Mesodermal cell (in vitro differentiated cells): ENCODE results near the gene THOC1.
A peak's percentile ranks its signal among the peaks of the same experiment; 100 is the strongest.

Experiments used
- H3K27ac ChIP-seq: 2 replicates; pipeline ENCODE4 v1.7.0; 2013; ENCODE audit warnings: mild to moderate bottlenecking, low read depth, low read length, moderate library complexity; ENCODE audit not compliant: severe bottlenecking
- H3K36me3 ChIP-seq: 2 replicates; pipeline ENCODE4 v1.7.1; 2013; ENCODE audit warnings: mild to moderate bottlenecking, low read length, moderate library complexity; ENCODE audit not compliant: control insufficient read depth, insufficient read depth
- H3K4me1 ChIP-seq: one replicate; pipeline ENCODE4 v1.7.1; 2013; ENCODE audit warnings: mild to moderate bottlenecking, low read length; ENCODE audit not compliant: insufficient read depth, control insufficient read depth, poor library complexity, severe bottlenecking
- H3K4me3 ChIP-seq: 2 replicates; pipeline ENCODE4 v1.7.0; 2013; ENCODE audit warnings: low read length, control low read depth, mild to moderate bottlenecking; ENCODE audit not compliant: insufficient read depth, poor library complexity, severe bottlenecking; ENCODE audit errors: extremely low read depth
- H3K9me3 ChIP-seq: 2 replicates; pipeline ENCODE4 v1.7.1; 2013; ENCODE audit warnings: mild to moderate bottlenecking, low read length, moderate library complexity; ENCODE audit not compliant: control insufficient read depth
- WGBS, 2 experiments: methylation state at CpG; one replicate each; pipeline ENCODE4 v1.1.5; 2013; ENCODE audit warnings: missing lambda C conversion rate in 2 of 2; ENCODE audit not compliant: insufficient coverage in 2 of 2; 5-methylcytosine and 5-hydroxymethylcytosine counted together

THOC1 gene

DNA sequence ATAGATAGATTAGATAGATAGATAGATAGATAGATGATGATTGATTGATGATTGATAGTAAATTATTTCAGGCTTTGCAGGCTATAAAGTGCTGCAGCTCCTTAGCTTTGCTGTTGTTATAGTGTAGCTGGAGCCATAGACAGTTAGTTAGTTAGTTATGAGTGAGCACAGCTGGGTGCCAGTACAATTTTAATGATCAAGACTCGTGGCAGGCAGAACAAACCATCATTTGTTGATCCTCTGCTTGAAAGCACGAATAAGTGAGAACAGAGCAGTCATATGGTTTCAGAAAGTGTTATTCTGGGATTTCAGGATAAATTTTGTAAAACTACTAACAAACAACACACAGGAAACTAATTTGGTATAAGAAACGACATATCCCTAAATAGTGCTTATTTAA lies 53.9 kb downstream of the THOC1 start:
- no peaks in the 10 kb centered on the region for H3K9me3 ChIP-seq
- H3K27ac ChIP-seq: no peak overlapping the region
- no peaks in the 10 kb centered on the region for H3K4me1 ChIP-seq
- 93 to 100% methylated on average over 1 to 2 of the region's 3 CpGs for WGBS, 2 experiments
- H3K36me3 ChIP-seq: peaks cover 89% of the 10 kb centered on the region
- no peak overlapping the region for H3K4me3 ChIP-seq

DNA sequence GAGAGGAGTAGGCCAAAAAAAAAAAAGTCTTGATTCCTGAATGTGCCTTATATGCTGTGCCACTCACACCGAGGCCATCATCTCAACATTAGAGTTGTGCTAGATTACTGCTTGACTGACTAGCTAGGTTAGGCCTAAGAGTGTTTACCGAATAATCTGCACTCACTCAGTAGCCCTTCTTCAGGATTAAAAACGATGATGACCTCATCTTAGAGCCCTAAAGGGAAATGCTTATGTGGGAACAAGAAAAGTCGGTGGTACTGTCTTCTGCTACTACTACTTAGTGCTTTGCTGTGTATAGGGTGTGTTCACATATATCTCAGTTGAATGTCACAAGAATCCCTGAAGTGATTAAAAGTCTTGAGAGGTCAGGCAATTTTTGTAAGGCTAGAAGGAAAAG lies 54.3 kb downstream of the THOC1 start:
- no peaks in the 10 kb centered on the region for H3K4me1 ChIP-seq
- H3K36me3 ChIP-seq: peaks cover 84% of the 10 kb centered on the region
- peak overlapping the region; percentile 26 for H3K27ac ChIP-seq
- no peak overlapping the region for H3K4me3 ChIP-seq
- WGBS, 2 experiments: 93 to 100% methylated on average over 2 of the region's 4 CpGs
- H3K9me3 ChIP-seq: no peaks in the 10 kb centered on the region

DNA sequence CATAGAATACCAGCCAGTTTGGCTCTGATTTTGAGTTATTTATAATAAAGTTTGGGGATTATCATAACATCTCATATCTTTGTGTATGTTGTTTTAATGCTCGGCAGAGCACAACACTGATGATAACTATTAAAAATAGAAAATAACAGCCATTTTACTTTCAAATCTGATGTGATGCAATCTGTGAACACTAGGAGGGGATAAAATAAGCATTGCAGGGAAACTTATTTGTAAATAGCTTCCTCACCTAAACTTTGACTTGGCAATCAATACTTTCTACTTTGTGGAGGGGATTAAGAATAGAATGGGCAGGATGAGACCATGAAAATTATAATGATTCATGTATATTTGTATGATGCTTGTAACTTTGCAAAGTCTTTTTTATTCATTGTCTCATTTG lies 55.1 kb downstream of the THOC1 start:
- Histone ChIP-seq H3K4me3 (no peak overlapping the region), H3K36me3 (peaks cover 77% of the 10 kb centered on the region), H3K9me3 (no peaks in the 10 kb centered on the region), H3K4me1 (no peaks in the 10 kb centered on the region), H3K27ac (no peak overlapping the region)
- no CpG with 5 or more reads among the region's 1 CpG for WGBS, 2 experiments

DNA sequence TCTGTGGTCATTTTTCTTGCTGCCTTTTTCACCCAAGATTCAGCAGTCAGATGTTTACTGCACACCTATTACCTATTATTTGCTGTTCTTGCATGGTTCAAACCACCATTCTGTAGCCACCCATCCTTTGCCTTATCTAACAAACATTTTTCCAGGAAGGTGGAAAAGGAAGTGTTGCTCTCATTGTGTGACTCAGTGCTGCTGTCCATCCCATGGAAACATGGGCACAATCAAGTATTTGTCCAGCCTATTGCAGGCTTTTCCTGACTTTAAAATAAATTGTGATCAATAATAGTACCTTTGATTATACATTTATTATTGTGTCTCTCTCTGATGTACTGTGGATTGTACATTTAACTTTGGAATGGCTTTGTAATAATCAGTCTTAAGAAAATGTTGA lies 56.3 kb downstream of the THOC1 start:
- no peak overlapping the region for H3K27ac ChIP-seq
- peaks cover 71% of the 10 kb centered on the region for H3K36me3 ChIP-seq

DNA sequence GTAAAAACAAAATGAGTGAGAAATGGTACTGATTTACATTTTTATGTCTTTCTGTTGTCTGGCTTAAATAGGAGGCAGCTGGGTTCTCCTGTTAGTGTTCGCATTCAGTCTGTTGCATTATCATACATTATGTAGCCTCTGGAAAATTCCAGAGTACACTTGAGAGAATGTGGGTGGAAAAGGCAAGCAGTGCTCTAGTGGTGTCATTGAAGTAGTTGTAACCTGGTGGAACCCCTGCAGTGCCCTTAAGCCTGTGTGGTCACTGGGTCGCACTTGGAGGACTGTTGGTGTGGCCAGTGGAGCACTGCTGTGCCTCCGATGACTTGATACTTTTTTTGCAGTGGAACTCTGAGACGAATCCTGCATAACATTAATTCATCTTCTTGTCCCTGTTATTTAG lies 57.1 kb downstream of the THOC1 start:
- H3K4me1 ChIP-seq: no peaks in the 10 kb centered on the region
- no peaks in the 10 kb centered on the region for H3K9me3 ChIP-seq

More for the DNA sequence above, 56.3 kb downstream of the THOC1 start:
- Histone ChIP-seq H3K4me3 (no peak overlapping the region), H3K9me3 (no peaks in the 10 kb centered on the region), H3K4me1 (no peaks in the 10 kb centered on the region)

DNA sequence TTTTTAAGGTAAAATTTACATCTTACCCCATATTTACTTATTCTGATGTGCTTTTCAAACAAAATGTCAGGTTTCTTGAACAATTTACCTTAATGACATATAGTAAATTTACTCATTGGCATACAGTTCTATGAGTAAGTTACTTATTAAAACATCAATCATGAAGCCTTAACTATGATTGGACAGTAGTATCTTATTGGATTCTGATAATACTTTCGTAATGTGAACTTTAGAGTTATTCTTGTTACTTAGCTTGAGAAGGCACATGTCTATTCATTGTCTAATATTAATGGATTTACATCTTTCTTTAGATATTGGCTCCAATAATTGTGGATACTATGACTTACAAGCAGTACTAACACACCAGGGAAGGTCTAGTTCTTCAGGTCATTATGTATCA lies 57.8 kb downstream of the THOC1 start:
- Histone ChIP-seq H3K4me1 (no peaks in the 10 kb centered on the region), H3K27ac (no peak overlapping the region), H3K36me3 (peaks cover 67% of the 10 kb centered on the region), H3K9me3 (no peaks in the 10 kb centered on the region), H3K4me3 (no peak overlapping the region)
- WGBS, 2 experiments: no CpG with 5 or more reads among the region's 1 CpG

More for the DNA sequence above, 57.1 kb downstream of the THOC1 start:
- 88% methylated on average over 2 of the region's 4 CpGs; no CpG with 5 or more reads in 1 of the 2 experiments for WGBS, 2 experiments
- no peak overlapping the region for H3K4me3 ChIP-seq
- no peak overlapping the region for H3K27ac ChIP-seq
- H3K36me3 ChIP-seq: peaks cover 67% of the 10 kb centered on the region

DNA sequence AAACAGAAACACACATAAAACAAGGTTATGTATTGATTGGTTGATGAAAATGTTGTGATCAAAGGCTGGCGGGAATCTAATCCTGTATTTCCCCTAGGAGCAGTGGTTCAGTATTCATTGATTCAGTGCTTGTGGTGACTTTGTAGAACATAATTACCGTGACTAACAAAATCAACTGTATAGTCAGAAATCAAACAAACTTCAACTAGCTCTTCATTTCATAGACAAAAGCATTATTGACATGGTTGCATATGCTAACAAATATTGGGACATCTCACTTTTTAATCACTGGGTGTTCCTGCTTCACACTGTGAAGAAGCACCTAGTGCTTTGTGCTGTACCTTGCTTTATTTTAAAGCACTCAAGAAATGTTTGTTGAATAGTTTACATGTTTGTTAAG lies 68.1 kb downstream of the THOC1 start:
- no peak overlapping the region for H3K4me3 ChIP-seq

DNA sequence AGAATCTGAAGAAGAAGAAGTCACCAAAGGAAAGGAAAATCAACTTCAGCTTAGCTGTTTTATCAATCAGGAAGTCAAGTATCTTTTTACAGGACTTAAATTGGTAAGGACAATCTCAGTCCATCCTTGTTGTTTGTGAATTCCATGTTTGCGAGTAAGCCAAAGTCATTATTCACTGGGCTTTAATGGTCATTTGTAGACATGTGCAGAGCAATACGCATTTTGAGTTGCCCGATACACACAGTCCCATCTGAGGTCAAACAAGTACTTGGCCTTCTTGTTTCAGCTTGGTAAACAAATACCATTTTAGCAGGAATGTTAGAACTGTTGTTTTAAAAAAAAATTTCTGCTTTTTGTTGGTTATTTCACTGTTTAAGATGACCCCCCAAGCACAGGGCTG lies 68.6 kb downstream of the THOC1 start:
- Histone ChIP-seq H3K36me3 (peaks cover 75% of the 10 kb centered on the region), H3K4me3 (no peak overlapping the region)
- 94 to 95% methylated on average over 2 to 3 of the region's 3 CpGs for WGBS, 2 experiments

More for the DNA sequence above, 68.1 kb downstream of the THOC1 start:
- Histone ChIP-seq H3K9me3 (no peaks in the 10 kb centered on the region), H3K4me1 (no peaks in the 10 kb centered on the region), H3K27ac (no peak overlapping the region), H3K36me3 (peaks cover 79% of the 10 kb centered on the region)
- 80% methylated on average over 2 of the region's 2 CpGs; no CpG with 5 or more reads in 1 of the 2 experiments for WGBS, 2 experiments

DNA sequence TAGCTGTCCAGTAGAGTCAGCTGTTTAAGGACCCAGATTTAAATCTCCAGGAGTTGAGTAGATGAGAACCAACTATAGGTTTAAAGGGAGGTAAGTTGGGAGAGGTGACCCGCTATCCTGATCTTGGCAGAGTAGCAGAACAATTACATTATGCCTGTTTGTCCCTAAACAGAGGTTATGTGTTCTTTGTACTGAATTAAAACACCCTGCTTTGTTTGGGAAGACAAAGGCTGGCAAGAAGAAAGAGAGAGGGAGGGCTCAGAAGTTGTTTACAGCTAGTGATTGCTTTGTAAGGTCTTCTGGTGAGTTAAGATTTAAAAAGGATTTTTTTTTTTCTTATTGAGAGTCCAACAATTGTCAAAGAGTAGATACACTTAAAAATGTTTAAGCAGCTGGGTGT lies 72.2 kb downstream of the THOC1 start:
- H3K27ac ChIP-seq: no peak overlapping the region
- H3K4me1 ChIP-seq: no peaks in the 10 kb centered on the region
- H3K9me3 ChIP-seq: no peaks in the 10 kb centered on the region
- H3K4me3 ChIP-seq: no peak overlapping the region
- no CpG with 5 or more reads among the region's 1 CpG for WGBS, 2 experiments
- peaks cover 58% of the 10 kb centered on the region for H3K36me3 ChIP-seq

More for the DNA sequence above, 68.6 kb downstream of the THOC1 start:
- Histone ChIP-seq H3K27ac (no peak overlapping the region), H3K4me1 (no peaks in the 10 kb centered on the region), H3K9me3 (no peaks in the 10 kb centered on the region)

DNA sequence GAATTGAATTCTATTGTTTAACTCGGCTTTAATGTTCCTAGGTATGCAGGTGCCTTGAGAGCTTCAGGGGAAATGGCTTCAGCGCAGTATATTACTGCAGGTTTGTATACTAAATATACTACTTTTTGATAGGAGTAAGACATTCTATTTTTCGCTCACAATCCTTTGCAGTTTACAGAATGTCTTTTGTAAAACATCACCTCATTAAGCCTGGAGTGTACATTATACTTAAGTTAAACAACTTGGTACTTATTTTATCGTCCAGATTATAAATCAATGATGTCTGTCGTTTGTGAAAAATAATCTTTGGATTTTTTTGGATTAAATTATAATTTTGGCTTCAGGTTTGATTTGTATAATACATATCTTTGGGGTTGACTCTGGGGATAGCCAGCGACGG lies 75.0 kb downstream of the THOC1 start:
- H3K4me1 ChIP-seq: no peaks in the 10 kb centered on the region
- H3K9me3 ChIP-seq: no peaks in the 10 kb centered on the region
- no CpG with 5 or more reads among the region's 7 CpGs for WGBS, 2 experiments
- no peak overlapping the region for H3K27ac ChIP-seq
- H3K4me3 ChIP-seq: no peak overlapping the region
- H3K36me3 ChIP-seq: peaks cover 37% of the 10 kb centered on the region

DNA sequence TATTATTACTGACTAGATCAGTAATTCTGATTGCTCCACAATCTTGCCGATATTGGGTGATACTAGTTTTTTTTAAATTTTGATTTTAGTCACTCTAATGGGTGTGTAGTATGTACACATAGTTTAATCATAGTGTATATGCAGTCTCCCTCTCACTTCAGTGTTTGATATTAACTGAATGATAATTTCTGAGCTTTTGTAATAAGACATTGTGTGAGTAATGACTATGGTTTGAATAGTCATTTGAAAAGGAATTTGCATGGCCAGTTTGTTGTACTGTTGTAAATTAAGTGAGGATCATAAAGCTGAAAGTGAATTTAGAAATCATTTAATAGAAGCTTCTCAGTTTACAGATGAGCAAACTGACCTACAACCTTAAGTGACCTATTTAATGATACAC lies 76.1 kb downstream of the THOC1 start:
- H3K4me3 ChIP-seq: no peak overlapping the region
- peaks cover 29% of the 10 kb centered on the region for H3K36me3 ChIP-seq
- H3K27ac ChIP-seq: no peak overlapping the region
- H3K9me3 ChIP-seq: no peaks in the 10 kb centered on the region
- H3K4me1 ChIP-seq: no peaks in the 10 kb centered on the region
- WGBS, 2 experiments: no CpG with 5 or more reads among the region's 1 CpG
